GM21360 (cell line): ENCODE data around the gene KCNK18.
"Not testable (repeated sequence)": the region's sequence is repeated elsewhere in the genome, so short reads cannot be mapped to it uniquely, and the experiment has no call there.

ENCODE experiments used
- ATAC-seq: cut with Tn5 transposase; IDR thresholded peaks from one replicate; pipeline ENCODE4 v1.9.1; 2021; ENCODE audit warnings: mild to moderate bottlenecking, moderate library complexity; ENCODE audit not compliant: unreplicated experiment

The KCNK18 gene

GRCh38 chr10:117218654-117219053 is 21.4 kb downstream of the KCNK18 start:
- ATAC-seq, result no peak

- no peak for ATAC-seq
Measured at GRCh38 chr10:117221156-117221711, 23.9 kb downstream of the KCNK18 start.

GRCh38 chr10:117222552-117222951 is 25.3 kb downstream of the KCNK18 start:
- no peak for ATAC-seq

- ATAC-seq, result no peak
Measured at GRCh38 chr10:117222976-117223692, 25.8 kb downstream of the KCNK18 start.

GRCh38 chr10:117223693-117224430 is 26.6 kb downstream of the KCNK18 start:
- ATAC-seq, result no peak

GRCh38 chr10:117224881-117225280 is 27.6 kb downstream of the KCNK18 start:
- no peak for ATAC-seq

GRCh38 chr10:117226813-117227451 is 29.6 kb downstream of the KCNK18 start:
- no peak for ATAC-seq

DNA sequence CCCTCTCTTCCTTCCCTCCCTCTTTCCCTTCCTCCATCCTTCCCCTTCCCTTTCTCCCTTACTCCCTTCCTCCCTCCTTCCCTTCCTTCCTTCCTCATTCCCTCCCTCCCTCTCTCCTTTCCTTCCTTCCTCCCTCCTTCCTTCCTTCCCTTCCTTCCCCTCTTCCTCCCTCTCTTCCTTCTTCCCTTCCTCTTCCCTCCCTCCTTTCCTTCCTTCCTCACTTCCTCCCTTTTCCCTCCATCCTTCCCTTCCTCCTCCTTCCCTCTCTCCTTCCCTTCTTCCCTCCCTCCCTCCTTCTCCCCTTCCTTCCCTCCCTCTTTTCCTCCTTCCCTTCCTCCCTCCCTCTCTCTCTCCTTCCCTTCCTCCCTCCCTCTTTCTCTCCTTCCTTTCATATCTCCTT is 30.9 kb downstream of the KCNK18 start:
- ATAC-seq, result no peak

DNA sequence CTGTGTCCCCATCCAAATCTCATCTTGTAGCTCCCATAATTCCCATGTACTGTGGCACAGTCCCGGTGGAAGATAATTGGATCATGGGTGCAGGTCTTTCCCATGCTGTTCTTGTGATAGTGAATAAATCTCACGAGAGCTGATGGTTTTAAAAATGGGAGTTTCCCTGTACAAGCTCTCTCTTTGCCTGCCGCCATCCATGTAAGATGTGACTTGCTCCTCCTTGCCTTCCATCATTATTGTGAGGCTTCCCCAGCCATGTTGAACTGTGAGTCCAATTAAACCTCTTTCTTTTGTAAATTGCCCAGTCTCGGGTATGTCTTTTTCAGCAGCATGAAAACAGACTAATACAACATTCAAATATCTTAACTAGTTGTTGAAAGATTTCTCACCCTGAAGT is 32.8 kb downstream of the KCNK18 start:
- ATAC-seq, result not testable (repeated sequence)

DNA sequence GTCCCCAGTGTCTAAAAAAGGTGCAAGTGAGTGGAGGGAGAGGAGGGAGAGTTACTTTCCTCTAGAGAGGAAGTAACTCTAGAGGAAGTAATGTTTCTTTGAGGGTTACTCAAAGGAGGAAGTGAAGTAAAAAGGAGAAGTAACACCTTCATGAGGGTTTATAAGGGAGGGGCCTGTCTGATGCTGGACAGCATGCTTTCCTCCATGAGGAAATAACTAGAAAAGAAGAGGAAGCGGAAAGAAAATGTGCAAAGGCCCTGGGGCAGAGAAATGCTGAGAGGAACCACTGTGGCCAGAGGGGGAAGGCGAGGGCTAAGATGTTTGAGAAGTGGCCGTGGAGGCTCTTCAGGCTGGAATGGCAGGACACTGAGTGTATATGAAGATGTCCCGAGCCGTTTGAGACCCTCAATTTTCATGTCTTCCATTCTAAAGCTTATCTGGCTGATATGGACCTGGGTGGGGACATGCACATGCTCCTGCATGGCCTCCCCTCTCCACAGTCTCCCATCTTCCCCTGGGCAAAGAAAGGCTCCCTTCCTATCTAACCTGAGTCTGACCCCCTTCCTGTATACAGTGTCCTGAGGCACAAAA is 40.2 kb downstream of the KCNK18 start:
- no peak for ATAC-seq

GRCh38 chr10:117239051-117239450 is 41.8 kb downstream of the KCNK18 start:
- no peak for ATAC-seq

DNA sequence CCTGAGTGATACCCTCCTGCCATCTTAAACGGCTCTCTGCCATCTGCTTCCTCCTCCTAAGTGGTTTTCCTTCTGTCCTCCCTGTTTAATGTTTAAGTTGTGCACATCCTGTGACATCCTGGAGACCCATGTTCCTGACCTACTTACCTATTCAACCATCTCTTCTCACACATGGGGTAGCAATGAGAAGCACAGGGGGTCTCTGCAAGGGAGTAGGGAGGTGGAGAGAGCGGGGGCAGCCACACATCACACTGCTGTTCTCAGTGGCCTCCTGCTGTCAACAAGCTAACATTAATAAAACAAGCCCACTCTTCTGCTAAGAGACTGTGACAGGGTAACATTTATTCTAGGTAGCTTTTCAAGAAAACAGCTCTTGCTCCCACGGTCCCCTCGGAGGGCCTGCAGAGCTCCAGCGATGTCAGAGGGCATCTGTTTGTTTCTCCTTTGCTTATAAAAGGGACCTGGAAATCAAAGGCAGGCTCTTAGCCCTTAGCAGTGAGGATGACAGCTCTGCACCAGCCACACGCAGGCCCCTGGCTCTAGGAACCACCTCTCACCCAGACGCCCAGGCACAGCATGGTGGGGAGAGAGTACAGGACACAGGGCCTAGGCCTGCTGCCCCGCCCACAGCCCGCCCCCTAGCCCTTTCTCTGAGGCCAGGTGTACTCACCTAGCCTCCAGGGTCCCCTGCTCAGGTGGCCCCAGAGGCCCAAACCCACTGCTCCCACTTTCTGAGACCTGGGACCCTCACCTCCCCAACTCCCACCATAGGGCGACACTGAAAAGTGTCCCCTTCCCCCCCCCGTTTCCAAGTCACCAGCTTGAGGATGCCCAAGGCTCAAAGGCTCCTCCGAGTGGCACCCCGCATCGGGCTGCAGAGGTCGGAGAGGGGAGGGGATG is 42.7 kb downstream of the KCNK18 start:
- ATAC-seq, result no peak

DNA sequence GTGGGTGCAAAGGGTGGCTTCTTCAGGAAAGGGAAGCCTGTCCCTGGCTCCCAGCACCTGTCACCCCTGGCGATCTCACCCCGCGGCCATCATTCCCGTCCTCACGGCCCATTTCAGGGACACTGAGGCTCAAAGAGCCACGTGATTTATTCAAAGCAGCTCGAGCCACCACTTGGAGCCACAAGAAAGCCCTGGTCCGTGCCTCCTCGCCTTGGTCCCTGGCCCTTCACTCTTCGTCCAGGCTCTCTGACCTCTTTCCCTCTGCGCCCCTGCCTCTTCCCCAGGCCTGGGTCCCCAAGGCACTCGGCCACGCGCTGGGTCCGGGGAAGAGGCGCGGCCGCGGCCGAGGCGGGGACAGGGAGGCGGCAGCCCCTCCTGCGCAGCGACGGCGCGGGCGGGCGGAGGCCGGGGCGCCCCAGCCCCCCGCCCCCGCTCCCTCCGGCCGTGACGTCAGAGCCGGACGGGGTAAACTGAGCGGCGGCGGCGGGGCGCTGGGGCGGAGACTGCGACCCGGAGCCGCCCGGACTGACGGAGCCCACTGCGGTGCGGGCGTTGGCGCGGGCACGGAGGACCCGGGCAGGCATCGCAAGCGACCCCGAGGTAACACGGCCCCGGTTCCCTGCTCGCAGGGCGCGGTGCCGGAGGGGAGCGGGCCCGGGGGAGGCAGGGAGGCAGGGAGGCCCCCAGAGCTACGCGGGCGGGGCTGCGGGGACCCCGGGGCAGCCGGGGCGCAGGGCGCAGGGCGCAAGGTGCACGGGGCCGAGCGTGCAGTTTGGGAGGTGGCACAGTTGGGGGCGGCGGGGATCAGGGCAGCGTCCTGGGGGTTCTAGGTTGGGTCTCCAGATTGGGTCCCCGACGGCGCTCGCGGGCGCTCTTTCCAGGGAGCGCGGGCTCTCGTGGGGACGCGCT is 43.6 kb downstream of the KCNK18 start, which contains the start of gene SLC18A2:
Gene SLC18A2 (plus strand): TSS at position 494 of the 909 bp plus-strand sequence. CDS start 580 bp downstream, outside the sequence.
- ATAC-seq, result no peak

- ATAC-seq, result no peak
Measured at GRCh38 chr10:117241541-117242462, 44.5 kb downstream of the KCNK18 start.

DNA sequence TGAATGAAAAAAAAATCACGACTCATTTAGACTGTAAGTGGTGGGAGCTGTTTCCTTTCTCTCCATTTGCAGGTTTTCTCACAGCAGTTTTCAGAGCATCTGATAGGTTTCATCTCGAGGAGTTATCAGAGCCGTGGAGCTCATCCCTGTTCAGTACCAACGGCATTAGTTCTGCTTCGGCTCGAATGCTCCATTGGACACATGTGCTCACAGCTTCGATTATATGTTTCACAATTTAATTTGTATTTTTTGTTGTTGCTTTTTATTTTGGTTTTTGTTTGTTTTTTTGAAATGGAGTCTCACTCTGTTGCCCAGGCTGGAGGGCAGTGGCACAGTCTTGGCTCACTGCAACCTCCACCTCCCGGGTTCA is 45.2 kb downstream of the KCNK18 start:
- ATAC-seq, result no peak

- no peak for ATAC-seq
Measured at GRCh38 chr10:117246997-117247671, 49.8 kb downstream of the KCNK18 start.

DNA sequence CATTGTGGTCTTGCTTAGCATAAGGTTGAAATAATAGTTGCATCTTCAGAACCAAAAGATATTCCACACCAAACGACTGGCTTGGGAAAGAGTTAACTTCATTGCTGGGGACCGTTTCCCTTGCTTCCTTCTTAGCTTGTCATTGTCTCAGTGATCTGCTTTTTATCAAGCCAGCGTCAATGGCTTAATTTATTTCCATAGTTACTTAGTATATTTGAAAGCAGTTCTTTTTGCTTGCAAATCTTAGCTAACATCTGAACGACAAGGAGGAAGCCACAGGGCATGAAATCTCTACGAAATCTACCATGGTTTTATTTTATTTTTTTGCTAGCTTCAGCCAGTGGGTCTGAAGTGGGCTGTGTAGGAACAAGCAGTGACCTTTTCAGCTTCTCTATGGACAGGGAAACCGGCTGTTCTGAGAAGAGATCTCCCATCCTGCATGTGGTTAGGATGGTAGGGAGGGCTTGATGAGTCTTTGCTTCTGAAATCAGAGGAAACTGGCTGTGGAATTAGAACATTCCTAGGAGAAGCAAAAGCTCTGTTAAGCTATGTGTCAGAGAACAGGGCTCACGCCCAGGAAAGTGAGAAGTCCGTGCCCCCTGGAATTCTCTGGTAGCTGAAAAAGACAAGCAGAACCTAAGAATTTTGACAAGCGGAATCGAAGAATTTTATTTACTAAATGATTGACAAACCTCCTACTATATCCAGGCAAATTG is 51.6 kb downstream of the KCNK18 start:
- ATAC-seq, result no peak
